ENCODE results near the gene FNDC3B.

The FNDC3B gene

DNA sequence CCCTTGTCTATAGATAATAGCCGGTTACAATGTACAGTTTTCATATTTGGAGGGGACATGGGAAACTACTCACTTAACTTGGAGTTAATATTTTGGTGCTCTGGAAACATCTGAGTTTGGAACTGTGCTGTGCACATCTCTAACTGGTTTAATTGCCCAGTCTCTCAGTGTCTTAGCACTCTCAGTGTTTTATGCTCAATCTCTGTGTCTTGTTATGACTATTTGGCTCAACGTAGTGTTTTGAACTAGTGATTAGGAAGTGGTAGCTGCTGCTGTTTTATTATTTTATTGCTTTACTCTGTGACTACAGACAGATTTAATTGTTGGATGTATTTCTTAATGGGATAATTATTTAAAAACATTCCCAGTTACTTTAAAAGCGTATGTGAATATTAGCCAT is 17.0 kb downstream of the FNDC3B start:
- DNase-seq: no peak

DNA sequence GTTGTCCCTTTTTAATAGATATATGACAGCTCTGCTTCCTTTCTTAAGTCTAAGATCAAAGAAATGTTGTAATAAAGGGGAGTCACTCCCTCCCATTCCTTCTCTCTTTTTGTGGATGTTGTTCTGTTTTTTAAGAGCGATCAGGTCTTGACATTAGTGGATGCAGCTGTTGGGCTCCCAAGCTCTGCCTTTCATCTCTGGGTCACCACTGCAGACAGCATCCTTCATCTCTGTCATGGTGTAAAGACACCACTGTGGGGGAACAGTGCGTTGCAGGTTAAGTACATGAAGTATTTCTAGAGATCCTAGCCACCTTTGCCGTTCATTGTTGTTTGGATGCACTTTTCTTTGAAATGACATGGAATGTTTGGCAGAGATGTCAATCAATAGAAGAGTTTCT is 17.7 kb downstream of the FNDC3B start:
- DNase-seq: no peak

DNA sequence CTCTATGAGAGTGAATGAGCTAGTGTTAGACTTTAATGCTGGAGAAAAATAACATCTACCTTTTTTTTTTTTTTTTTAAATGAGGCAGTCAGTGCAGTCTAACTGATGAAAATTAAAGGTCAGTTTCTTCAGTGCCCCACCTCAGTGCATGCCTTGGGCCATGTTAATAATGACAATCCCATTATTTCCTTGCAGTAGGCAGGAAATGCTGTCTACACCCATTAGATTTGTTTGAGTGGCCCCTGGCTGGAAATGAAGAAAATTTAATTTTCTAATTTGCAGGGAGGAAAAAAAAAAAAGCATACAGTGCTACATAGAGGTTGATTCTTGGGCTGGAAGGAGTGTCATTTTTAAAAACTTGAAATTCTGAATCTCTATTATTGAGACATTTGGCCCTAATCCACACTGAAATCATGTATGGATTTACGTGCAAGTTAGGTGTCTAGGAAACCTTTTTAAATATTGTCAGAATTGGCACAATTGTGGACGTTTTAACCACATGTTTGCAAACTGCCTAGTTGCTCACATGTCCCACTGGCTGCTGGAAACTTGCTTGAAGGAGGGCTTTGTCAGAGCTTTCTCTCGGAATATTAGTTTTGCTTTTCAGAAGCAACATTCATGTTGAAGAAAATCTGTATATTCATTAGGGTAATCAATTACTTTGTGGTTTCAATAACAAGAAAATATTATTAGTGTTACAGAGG is 18.4 kb downstream of the FNDC3B start:
- no peak for DNase-seq

DNA sequence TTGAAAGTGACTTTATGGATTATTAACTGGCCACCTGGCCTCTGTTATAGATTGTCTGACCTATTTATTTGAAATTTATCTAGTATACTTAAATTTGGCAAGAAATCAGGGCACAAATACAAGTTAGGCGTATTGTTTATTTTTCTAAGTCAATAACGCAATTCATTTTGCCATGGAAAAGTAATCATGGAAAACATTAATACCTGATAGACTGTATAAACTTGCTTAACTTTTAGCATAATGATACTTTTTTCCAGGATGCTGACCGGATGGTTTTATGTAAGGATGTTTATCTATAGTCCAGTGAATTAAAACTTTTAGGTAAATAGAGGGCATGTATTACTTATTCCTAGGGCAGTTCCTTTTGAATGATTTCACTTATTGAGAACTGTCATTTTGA is 20.2 kb downstream of the FNDC3B start:
- DNase-seq: no peak

DNA sequence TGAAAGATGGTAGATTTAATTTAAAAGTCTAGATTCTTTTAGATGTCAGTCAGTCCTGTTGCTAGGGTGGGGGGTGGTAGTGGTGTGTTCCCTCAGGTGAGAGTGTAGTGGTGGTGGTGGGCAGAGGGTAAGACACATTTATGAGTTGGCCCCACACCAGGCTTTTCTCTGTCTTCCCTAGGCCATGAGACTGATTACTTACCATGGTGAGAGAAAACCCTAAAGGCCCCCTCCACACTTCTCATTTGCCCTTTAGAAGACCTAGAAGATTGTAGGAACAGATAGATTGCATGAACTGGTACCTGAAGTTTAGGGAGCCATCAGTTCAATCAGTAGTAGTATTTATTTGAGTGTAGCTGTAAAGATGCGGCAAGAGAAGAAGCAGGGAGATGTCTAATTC is 20.9 kb downstream of the FNDC3B start:
- DNase-seq: no peak

DNA sequence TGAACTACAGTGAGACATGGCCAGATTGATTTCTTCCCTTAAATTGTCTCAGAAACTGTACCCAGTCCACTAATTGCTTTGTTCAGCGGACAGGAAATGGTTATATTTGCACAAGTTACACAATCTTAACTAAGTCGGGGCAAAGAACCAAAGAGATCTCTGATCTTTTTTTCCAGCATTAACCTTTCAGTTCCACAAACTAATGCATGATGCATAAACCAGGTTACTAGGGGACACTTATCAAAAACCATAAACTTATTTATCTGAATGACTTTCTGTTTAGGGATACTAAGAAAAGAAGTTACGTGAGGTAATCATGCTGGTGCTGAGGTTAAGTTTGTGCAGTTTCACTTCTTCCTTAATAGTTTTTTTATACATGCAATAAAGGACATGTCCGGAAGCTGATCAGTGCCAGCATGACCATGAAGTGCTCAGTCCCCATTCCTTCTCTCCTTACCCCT is 22.4 kb downstream of the FNDC3B start:
- no peak for DNase-seq

DNA sequence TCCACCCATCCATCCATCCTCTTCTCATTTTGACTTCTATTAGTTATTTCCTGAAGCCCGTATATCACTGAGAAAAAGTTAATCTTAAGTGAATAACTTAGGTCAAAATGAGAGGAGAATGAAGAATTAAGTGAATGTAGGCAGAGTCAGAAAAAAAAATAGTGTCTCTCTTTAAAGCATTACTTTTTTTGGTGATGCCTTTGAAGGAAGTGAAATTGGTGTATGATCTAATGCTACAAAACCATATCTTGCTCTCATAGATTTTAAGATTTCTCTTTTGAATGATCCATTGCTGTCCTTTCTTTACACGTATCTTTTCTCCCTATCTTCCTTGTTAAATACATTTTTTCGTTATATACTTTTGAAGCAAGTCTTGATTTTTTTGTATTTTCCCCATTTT is 23.4 kb downstream of the FNDC3B start:
- DNase-seq: no peak

DNA sequence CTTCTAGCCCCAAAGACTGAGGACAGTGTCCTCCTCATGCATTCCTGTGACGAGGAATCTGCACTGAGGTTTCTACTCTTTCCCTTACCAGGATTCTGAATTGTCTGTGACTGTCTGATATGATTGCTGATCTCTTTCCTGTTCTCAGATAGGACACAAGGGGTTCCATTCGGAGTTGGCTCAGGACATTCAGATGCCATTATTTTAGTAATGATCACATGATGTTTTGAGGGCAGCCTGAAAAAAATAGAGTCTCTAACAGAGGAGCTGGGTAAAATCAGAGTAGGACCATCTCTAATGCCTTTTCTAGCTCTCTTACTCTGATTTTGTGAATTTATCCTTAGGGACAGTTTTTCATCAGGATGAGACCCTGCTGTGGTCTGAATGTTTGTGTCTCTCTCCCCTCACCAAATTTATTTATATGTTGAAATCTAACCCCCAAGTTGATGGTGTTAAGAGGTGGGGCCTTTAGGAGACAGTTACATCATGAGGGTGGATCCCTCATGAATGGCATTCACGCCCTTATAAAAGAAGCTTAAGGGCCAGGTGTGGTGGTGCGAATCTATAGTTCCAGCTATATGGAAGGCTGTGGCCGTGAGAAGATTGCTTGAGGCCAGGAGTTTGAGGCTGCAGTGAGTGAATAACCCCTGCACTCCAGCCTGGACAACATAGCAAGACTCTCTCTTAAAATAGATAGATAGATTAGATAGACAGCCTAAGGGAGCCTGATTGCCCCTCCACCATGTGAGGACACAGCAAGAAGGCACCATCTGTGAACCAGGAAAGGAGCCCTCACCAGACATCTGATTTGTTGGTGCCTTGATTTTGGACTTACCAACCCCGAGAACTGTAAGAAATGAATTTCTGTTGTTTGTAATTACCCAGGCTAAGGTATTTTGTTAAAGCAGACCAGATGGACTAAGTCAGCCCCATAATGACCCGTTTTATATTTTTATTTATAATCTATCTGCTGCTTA is 24.4 kb downstream of the FNDC3B start:
- no peak for DNase-seq

DNA sequence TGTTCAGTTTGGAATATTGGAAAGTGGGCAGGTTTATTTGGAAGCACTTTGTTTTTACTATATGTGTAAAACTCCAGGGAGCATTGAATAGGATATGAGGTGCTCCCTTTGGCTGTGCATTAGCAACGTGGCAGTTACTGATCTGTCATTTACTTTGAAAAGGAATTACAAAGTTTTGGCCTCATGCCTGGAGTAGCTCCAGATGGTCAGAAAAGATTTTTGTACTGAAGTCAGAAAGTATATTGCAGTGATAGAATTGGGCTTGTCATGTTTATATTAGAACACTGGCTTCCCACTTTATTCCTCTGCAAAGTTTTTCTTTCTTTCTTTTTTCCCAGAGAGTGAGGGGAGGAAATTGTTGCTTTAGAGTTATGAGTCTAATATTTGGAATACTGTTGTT is 26.1 kb downstream of the FNDC3B start:
- DNase-seq: no peak

DNA sequence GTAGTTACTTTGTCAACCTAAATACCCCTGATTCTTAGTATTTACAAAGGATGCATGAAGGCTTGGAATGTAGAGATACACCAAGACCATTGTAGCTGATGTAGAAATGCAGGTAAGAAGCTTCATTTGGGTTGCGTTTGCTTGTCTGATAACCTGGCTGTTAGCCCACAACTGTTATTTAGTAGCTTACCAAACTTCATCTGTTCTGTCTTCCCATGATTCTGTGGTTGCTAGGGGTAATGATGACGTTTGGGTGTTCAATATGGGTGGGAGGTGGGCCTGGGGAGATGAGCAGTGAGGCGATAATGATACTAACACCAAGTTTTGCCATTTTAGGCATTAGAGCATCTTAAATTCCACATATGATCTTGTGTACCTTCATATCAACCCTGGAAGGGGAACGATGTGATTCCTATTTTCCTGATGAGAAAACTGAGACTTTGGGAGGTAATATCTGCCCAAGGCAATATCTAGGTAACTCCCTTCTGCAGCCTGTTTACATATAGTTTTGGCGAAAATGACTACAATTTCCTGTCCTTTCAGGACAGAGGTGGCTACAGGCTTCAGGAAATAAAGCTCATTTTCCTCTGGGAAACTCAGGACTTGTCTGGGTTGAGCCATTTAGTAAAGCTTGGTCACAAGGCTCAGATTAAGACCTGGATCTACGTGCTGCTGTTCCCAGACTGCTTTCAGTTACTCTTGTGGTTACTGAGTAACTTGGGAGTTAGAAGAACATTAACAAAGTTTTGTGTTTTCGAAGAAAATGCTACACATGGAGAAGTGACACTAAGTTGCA is 26.8 kb downstream of the FNDC3B start:
- no peak for DNase-seq

DNA sequence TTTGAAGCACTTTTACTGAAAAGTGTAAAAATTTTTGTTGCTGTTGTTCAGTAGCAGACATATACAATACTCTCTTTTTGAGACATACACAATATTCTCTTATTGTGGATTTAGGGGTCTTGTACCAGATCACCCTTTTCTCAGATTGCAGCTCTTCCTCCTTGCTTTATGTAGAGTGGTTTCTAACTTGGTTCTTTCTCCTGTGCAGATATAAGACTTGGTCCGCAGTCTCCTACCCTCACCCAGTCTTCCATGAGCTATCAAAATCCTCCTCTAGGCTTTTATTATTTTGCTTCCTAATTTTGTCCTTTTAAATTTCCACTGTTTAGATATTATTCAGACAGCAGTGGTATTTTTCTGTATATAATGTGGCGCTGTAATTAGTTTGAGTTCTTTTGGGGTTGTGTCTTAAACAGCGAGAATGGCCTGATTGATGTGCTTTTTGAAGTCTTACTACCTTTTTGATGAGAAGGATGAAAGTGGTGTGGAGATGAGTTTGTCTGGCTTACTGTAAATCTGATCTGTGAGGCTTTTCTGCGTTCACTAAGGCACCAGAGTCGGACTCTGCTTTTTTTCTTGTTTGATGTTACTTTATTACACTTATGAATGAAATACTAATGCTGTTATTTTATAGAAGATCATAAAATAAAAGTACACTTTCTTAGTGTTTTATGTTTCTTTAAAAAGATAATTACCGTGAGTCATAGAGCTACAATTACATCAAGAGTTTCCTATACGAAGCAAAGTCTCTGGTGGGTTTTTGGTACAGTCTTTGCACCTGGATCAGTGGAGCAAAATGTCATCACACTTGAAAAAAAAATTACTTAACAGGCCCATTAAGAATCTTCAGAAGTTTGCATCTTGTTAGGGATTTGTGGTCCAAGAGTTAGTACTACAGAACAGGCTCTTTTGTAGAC is 27.8 kb downstream of the FNDC3B start:
- DNase-seq: no peak

DNA sequence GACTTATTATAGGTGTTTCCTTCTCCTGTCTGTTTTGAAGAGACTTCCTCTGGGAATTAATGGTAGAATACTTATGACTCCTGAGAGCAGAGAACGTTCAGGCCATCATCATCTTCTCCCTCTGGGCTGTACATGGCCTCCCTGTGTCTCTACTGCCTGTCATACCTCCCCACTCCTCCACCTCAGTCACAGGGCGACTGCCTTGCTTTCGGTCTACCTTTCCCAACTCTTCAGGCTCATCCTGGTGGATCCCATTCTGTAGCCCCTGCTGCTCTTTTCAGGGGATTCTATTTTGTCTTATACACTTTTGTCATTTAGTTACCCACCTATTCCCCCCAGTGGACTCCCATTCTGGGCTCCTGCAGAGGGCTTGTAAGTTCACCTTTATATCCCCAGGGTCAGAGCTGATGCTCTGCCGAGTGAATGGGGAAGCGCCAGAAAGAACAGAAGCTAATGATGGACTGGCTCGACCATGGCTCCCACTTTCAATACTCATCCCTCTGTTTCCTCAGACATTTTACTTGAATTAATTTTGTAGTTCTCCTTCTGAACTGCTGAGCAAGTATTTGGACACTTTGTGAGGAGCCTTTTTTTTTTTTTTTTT is 28.6 kb downstream of the FNDC3B start:
- no peak for DNase-seq

DNA sequence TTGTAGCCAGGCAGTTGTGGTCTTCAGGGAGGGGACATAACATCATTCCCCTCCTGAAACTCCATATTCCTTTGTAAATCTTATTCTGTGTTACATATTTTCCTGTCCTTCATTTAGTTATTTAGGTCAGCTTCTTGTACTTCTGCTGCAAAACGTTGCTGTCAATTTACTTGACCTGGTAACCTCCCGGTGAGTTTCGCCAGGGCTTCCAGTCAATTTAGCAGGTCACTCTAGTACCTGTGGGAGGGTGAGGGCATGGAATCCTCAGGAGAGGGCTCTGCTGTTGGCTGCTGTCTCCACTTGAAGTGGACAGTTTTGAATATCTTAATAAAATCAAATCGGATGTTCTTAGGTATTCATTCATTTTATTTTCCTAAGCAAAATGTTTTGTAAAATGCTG is 29.6 kb downstream of the FNDC3B start:
- DNase-seq: no peak

DNA sequence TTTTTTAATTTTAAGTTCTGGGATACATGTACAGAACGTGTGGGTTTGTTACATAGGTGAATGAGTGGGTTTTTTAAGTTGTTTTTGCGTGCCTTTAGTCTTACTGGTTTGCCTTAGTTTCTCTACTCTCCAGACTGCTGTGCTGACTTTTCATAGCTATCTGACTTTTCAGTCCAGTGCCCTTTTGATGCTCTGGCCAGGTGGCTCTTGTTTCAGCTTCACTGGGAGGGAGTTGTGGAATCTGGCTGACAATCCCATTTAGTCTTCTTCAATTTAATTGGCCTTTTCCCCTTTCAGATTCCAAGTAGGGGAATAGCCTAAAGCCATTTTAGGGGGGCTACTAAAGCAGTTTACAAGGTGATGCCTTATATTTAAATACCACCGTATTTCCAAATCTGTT is 30.1 kb downstream of the FNDC3B start:
- no peak for DNase-seq

DNA sequence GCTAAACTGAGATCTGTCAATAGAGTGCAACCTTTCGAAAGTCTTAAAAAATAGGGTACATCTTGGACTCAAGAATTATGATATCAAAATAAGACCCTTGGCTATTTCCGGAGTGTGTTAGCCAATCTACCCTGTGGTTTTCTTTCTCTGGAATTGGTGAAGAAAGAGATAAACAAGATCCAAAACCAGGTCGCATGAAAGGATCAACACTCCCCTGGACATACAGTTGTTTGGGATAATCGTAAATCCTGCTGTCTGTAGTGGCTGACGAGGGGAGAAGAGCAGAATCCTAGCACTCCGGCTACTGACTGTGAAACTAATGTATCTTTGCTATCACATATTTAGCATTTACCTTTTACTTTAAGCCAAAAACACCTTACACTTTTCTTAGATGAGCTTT is 30.9 kb downstream of the FNDC3B start:
- no peak for DNase-seq

DNA sequence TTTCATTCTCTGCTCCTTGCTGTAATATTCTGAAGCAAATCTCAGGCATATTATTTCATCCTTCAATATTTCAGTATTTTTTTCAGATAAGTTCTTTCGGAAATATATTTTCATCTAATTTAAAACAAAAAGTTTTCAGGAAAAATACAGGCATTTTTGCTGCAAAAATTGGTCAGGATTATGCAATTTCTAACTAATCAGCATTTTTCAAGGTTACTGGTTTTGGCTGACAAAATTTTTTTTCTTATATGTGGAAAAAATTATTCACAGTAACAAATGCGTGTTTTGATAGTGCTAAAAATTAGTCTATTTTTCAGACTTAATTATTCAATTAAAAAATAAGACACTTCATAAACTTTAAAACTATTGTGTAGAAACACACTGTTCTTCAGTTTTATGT is 31.4 kb downstream of the FNDC3B start:
- DNase-seq: no peak

DNA sequence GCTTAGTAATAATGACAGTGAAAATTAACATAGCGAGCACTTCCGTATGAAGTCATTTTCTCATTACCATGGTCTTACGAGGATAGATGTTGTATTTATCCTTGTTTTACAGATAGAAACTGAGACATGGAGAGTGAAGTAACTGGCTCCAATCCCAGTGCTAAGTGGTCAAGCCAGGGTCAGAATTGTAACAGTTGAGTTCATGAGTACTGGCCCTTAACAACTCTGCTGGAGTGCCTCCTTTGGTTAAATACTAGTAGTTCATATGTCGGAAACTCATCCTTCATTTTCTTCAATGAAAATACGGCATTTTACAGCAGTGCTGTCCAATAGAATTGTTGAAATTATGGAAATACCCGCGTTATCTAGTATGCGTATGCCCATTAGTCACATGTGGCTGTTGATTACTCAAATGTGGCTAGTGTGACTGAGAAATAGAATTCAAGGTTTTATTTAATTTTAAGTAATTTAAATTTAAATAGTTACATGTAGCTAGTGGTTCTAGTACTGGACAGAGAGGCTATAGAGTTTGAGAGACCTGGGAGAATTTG is 32.5 kb downstream of the FNDC3B start:
- DNase-seq: no peak

DNA sequence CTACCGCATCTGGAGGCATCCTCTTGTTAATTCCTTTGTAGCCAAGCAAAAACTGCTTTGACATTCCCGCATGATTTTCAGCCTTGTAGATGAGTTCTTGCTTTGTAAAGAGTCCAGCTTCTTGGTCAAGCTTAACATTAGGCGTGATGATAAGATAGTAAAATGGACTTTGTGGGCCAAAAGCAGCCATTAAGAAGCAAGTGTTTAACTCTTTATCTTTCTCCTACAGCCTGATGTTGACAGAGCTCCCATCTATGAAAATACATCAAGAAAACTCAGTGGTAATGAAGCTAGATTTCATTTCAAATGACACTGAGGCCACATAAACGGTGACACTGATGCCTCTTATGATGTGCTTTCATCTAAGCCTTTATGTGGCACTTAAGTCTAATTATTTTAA is 33.2 kb downstream of the FNDC3B start:
- no peak for DNase-seq

DNA sequence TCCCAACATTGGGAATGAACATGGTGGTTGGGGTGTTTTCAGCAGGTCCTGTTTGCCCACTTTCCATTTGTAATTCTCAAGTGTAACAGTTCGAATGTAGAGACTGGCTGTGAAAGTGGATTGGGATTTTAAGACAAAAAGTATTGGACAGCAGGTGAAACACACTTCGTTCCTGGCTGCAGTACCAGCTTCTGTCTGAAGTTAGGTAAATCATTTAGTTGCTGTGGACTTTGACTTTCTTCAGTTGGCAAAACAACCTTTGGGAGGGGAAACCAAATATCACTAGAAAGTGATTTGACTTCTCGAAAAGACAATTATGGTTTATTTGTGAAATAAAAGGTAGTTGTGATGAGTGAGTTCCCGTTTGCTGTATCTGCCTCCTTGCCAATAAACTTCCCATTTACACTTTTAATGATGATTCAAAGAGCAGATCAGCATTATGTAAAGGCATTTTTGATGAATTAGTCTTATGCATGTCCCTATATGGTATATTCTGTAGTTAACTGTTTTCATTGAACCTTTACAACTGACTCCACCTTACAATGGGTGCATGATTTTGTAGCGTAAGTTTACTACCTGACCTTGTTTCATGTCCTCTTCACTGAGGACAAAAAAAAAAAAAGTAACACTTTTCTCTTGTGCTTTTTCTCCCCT is 34.0 kb downstream of the FNDC3B start:
- no peak for DNase-seq

DNA sequence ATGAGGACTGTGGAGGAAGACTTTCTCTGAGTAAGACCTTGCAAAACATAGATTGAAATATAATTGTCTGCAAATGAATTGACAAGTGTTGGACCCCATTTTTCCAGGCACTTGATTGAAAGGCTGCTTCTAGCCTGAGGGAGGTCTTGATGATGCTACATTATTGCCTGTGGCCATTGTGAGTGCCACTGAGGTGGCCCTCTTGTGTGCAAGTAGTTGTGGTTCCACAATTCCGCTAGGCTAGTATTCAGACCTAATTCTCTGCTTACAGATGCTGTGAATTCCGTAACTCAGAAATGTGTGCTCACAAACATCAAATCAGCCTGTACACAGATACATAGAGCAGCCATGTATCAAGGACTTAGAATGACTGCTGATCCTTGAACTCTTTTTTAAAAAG is 34.7 kb downstream of the FNDC3B start:
- no peak for DNase-seq

DNA sequence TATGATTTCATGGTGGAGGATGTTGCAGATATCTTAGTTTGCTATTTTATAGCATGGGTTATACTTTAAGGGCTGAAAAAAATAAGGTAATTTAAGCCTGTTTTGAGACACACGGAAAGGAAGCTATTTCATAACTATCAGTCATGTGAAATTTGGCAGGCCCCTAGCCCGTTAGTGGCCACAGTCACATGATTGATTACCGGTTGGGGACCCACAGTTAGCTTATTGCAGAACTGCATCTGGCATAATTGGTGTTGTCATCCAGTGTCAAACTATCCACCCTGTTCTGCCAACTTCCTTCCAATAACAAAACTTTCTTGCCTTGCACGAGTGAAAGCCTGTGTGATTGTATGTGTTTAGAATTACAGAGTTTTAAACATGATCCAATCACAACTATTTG is 35.2 kb downstream of the FNDC3B start:
- DNase-seq: no peak

Data from NCI-H1092 treated with DMSO at 0.1 percent for 48 hours (cell line).